Islet of Langerhans (tissue), 1 donor: ENCODE data around the gene STATH.
"Not testable (repeated sequence)": the region's sequence is repeated elsewhere in the genome, so short reads cannot be mapped to it uniquely, and the experiment has no call there.

ENCODE experiments used
- FAIRE-seq: peaks from one replicate; lab custom pipeline; 2011; peaks lifted over from hg19 to GRCh38; lab: Jason Lieb, UNC

The STATH gene, protein sequence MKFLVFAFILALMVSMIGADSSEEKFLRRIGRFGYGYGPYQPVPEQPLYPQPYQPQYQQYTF

DNA sequence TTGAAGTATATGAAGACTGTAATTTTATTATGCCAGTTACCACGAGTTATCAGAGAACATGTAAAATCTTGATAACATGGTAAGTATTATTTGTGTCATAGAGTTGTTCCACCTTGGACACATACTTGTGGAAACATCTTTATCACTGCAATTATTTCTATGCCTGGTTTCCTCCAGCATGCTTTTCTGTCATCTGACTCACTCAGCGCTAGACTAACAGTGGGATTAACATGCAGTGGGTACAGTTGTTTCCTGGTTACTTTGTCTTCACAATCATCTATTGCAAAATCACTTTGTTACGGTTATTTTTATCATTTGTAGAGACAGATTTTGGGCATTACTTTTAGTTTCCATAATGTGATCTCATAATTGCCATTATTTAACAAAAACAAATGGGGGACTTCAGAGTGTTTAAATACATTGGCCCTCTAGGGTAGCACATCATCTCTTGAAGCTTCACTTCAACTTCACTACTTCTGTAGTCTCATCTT, at the start of gene STATH:
Gene STATH, plus strand, starts transcription at position 441 of the 491 bp plus-strand sequence. CDS start 2,472 bp downstream, outside the sequence.
- FAIRE-seq = no peak

DNA sequence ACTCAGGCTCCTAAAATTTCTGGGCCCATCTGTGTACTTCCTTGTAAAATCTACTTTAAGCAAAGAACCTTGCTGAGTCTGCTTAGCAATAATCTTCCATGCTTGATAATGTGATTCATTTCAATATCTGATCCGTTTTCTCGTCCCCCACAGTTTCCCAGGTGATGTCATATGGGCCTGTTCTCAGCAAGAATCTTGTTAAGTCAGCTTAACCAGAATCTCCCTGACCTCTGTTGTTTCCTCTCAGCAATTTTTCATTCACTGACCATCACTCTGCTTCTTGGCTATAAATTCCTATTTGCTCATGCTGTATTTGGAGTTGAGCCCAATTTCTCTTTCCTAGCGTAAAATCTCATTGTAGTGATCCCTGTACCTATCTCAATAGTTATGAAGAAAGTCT, 44.2 kb upstream of the STATH start:
- FAIRE-seq = no peak

DNA sequence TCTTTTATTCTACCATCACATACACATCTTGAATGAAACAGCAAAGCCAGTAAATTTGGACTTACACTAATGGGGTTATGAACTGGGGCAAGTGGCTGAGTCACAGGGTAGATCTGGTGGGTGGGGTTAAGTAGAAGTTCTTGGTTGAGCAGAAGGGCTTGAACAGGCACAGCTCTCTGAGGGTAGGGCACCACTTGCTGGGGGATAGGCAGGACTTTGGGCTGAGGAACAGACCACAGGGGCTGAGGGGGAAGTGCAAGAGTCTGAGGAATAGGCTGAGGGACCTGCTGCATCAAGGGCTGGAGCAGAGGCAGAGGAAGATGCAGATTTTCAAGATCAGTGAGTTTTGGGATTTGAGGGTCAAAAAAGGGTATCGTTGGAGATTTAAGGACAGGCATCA, 38.6 kb upstream of the STATH start:
- no peak for FAIRE-seq

DNA sequence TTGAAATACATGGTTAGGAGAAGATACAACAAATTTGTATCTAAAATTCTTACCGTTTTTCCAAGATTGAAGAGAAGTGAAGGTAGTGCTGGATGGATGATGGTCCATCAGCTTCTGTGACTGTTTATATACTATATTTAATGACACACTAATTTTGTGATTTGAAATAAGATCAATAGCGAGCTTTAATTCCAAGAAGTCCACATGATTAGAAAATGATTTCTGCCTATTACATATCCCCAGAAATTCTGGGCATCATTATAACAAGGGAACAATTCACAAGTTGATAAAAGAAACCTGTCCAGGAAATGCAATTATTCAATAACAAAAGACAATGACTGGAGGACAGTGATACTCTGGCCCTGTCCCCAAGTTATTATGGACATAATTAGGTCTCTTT, 30.1 kb upstream of the STATH start, which contains the start of gene CSN2:
Gene CSN2, minus strand, starts transcription at position 101 of the 400 bp plus-strand sequence. CDS start 4,733 bp downstream, outside the sequence.
- FAIRE-seq = no peak

DNA sequence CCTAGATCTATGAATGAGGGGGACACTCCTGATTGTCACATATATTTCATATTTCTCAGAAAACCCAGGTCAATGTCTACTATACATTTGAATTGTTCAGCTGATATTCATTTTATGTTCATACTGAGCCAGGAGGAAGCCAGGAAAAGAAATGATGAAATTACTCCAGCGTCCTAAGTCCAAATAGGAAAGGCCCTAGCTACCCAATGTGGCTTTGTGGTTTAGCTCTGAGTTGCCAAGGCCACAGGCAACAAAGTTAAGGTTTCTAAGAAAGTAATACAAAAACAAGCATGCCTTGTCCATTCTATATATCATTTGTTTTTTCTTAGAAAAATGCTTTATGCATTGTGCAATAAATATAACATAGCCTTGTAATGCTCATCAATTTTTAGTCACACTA, 25.7 kb upstream of the STATH start:
- no peak for FAIRE-seq

DNA sequence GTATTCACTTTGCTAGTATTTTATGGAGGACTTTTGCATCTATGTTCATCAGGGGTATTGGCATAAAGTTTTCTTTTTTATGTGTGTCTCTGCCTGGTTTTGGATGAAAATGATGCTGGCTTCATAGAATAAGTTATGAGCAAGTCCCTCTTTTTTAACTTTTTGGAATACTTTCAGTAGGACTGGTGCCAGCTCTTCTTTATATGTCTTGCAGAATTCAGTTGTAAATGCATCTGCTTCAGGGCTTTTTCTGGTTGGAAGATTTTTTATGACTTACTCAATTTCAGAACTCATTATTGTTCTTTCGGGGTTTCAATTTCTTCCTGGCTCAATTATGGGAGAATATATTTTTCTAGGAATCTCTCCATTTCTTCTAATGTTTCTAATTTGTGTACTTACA, 21.1 kb upstream of the STATH start:
- no peak for FAIRE-seq

DNA sequence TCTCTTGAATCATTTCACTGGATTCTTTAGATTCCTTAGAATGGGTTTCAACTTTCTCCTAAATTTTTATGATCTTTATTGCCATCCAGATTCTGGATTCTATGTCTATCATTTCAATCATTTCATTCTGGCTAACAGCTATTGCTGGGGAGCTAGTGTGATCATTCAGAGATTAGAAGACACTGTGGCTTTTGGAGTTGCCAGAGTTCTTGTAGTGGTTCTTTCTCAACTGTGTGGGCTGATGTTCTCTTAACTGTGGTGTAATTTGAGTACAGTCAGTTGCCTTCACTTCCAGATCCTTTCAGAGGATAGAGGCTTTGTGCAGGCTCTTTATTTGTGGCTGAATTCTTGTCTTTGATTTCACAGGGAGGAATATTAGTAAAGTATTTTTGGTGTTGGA, 18.2 kb upstream of the STATH start:
- FAIRE-seq = no peak

DNA sequence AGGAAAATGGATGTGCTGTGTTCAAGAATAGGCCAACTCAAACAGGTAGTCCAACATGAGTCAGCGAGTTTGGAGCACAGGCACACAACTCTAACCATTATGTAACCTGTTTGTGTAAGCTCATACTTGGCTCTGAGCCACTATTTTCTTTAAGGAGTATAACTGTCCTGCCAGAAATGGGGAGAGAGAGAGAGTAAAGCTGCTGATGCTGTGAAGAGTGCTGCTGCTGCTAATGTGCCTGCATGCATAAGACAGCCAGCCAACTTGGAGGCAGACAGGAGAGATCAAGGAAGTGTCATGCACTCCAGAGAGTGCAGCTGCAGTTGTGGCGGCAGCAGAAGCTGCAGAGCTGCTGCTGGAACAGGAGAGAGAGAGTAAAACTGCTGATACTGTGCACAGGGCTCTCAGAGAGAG, 11.7 kb upstream of the STATH start:
- FAIRE-seq = no peak

DNA sequence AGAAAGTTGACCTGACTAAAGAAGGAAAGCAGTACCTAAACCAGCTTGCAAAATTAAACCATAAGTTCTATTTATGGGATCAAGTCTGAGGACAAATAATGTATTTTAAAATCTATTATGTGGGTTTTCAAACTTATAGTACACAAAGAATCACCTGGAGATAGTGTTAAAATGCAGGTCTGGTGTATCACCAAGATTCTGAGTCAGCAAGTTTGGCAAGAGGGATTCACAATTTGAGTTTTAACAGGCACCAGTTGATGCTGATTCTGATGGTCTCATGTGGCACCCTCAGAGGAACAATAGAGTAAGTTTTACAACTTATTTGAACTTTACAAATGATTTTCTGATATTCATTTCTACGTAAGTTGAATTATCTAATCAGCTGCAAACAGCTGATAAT, 9.1 kb upstream of the STATH start:
- FAIRE-seq = no peak

DNA sequence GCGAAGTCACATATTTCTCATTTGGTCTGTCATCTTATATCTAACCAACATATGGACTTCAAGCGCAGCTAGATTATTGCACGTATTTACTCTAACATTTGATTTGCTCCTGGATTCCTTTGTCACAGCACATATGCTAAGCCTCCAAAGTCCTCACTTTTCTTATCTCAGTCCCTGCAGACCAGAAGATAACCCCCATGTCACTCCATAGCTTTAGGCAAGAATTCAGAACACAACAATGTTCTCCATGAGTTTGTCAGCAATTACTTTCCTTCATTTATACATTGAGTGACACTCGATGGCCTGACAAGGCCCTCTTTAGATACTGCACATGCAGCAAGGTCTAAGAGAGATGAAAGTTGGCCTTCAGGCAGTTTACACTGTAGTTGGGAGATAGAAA, 4.8 kb upstream of the STATH start:
- FAIRE-seq = no peak

DNA sequence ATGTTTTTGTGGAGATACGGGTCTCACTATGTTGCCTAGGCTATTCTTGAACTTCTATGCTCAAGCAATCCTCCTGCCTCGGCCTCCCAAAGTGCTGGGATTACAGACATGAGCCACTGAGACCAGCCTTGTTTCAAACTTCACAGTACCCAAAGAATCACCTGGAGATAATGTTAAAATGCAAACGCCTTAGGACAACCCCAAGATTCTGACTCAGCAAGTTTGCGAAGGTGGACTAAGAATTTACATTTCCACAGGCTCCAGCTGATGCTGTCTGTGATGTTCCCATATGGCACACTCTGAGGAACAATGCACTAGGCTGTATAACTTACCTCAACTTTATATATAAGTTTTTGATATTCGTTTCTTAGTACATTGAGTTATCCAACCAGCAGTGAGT, 984 bp upstream of the STATH start:
- FAIRE-seq = no peak

DNA sequence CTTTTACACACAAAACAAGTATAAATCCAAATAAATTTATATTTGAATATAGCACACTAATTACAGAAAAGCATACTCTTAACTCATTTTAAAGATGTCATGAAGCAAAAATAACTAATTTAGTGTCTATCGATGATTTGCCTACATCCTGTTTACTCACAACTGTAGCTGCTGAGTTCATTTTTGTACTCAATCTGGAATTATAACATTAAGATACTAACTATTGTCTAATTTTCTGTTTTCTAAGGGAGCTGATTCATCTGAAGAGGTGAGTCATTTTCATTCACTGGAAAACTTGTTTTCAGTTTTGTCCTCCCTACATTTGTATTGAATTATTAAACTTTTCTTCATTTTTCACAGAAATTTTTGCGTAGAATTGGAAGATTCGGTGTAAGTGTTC, 3.7 kb downstream of the STATH start:
- FAIRE-seq = no peak

DNA sequence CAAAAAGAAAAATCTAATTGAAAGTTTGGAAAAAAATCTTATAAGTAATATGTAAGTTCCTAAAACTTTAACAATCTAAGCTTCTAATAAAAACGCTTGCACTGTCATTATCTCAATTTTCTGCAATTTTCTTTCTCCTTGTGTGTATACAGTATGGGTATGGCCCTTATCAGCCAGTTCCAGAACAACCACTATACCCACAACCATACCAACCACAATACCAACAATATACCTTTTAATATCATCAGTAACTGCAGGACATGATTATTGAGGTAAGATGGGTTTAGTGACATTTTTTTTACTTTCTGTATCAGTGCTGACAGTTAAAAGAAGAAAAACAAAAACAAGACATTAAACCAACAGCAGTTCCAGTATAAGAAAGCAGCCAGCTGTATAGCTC, 4.9 kb downstream of the STATH start:
- FAIRE-seq = no peak

DNA sequence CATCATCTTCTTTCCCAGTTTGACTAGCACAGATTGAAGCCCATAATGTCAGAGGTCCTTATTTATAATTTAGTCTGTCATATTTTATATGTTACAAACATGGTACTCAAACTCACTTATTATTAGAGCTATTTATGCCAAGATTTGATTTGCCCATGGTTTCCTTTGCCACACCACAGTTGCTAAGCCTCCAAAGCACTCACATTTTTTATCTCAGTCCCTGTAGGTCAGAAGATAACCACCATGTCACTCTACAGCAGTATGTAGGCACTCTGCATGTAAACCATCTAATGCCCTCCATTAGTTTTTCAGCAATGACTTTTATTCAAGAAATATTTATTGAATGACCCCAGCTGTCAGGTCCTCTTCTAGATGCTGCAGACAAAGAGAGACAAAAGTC, 6.7 kb downstream of the STATH start:
- FAIRE-seq = no peak

DNA sequence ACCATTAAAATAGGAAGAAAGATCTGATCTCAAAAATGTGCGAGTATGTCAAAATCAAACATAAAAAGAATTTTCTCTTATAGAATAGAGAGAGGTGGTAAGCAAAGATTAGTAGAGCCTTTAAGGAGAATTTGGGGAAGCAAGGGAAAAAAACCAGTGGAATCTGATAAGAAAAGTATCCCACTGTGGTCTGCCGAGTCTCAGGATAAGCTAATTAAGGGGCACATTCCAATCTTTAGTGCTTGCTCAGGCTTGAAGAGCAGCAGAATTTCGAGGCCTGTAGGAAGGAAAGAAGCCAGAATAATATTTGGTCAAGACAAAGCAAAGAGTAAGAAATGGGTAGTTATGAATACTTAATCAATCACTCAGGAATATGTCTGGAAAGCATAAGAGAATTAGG, 13.0 kb downstream of the STATH start:
- no peak for FAIRE-seq

DNA sequence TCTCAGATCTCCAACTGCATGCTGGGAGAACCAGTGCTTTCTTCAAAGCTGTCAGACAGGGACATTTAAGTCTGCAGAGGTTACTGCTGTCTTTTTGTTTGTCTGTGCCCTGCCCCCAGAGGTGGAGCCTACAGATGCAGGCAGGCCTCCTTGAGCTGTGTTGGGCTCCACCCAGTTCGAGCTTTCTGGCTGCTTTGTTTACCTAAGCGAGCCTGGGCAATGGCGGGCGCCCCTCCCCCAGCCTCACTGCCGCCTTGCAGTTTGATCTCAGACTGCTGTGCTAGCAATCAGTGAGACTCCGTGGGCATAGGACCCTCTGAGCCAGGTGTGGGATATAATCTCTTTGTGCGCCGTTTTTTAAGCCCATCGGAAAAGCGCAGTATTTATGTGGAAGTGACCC, 23.2 kb downstream of the STATH start:
- FAIRE-seq = not testable (repeated sequence)

DNA sequence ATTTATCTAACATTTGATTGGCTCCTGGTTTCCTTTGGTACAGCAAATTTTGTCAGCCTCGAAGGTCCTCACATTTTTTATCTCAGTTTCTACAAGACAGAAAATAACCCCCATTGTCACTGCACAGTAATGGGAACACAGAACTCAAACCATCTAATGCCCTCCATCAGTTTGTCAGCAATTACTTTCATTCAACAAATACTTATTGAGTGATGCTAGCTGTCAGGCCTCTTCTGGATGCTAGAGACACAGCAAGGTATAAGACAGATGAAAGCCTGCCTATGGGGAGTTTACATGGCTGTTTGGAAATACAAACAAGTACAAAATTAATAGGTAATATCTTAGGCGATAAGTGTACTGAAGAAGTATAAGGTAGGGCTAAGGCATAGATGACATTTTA, 27.5 kb downstream of the STATH start:
- no peak for FAIRE-seq

DNA sequence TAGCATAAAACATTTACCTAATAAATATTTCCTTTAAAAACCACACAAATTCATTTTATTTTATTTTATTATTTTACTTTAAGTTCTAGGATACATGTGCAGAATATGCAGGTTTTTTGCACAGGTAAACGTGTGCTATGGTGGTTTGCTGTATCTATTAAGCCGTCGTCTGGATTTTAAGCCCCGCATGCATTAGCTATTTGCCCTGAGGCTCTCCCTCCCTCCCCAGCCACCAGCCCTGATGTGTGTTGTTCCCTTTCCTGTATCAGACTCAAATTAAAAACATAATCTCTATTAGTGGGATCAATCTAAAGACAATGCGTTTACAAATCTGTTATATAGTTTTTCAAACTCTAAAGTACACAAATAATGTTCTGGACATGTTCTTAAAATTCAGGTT, 31.2 kb downstream of the STATH start:
- FAIRE-seq = no peak

DNA sequence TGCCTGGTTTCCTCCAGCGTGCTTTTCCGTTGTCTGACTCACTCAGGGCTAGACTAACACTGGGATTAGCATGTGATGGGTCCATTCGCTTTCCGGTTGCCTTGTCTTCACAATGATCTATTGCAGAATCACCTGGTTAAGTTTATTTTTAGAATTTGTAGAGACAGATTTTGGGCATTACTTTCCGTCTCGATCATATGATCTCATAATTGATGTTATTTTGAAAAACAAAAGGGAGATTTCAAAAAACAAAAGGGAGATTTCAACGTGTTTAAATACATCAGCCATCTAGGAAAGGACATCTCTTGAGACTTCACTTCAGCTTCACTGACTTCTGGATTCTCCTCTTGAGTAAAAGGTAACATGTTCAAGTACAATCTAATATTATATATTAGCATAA, 32.4 kb downstream of the STATH start, which contains the start of gene HTN3:
Gene HTN3, plus strand, starts transcription at position 301 of the 400 bp plus-strand sequence. CDS start 2,282 bp downstream, outside the sequence.
- FAIRE-seq = not testable (repeated sequence)

DNA sequence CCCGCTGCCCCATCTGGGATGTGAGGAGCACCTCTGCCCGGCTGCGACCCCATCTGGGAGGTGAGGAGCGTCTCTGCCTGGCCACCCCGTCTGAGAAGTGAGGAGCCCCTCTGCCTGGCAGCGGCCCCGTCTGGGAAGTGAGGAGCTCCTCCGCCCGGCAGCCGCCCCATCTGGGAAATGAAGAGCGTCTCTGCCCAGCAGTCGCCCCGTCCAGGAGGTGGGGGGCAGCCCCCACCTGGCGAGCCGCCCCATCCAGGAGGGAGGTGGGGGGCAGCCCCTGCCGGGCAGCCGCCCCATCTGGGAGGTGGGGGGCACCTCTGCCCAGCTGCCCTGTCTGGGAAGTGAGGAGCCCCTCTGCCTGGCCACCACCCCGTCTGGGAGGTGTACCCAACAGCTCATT, 41.8 kb downstream of the STATH start:
- not testable (repeated sequence) for FAIRE-seq

DNA sequence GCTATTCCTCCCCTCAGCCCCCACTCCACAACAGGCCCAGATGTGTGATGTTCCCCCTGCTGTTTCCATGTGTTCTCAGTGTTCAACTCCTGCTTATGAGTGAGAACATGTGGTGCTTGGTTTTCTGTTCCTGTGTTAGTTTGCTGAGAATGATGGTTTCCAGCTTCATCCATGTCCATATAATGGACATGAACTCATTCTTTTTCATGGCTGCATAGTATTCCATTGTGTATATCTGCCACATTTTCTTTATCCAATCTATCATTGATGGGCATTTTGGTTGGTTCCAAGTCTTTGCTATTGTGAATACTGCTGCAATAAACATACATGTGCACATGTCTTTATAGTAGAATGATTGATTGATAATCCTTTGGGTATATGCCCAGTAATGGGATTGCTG, 44.2 kb downstream of the STATH start:
- FAIRE-seq = not testable (repeated sequence)

DNA sequence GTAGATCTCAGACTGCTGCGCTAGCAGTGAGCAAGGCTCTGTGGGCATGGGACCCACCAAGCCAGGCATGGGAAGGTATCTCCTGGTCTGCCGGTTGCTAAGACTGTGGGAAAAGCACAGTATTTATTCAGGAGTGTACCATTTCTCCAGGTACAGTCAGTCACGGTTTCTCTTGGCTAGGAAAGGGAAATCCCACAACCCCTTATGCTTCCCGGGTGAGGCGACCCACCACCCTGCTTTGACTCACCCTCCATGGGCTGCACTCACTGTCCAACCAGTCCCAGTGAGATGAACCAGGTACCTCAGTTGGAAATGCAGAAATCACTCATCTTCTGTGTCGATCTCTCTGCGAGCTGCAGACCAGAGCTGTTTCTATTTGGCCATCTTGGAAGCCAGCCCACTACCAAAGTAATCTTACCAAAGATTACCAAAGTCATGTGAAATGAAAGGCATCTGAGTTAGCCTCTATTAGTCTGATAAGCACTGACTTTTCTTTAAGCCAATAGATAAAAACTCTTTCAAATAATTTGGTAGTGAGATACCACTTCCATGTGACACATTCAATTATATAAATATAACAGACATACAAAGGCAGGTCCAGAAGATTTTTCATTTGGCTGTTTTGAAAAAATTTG, 46.0 kb downstream of the STATH start:
- FAIRE-seq = no peak

DNA sequence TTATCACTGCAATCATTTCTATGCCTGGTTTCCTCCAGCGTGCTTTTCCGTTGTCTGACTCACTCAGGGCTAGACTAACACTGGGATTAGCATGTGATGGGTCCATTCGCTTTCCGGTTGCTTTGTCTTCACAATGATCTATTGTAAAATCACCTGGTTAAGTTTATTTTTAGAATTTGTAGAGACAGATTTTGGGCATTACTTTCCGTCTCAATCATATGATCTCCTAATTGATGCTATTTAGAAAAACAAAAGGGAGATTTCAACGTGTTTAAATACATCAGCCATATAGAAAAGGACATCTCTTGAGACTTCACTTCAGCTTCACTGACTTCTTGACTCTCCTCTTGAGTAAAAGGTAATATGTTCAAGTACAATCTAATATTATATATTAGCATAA, 54.4 kb downstream of the STATH start, which contains the start of gene HTN1:
Gene HTN1, plus strand, starts transcription at position 301 of the 400 bp plus-strand sequence. CDS start 2,639 bp downstream, outside the sequence.
- not testable (repeated sequence) for FAIRE-seq
